Keratinocyte (primary cell): ENCODE data around the gene ABHD2. TPM values are rescaled to one million over a fixed set of nuclear protein-coding genes. Genes with fewer than 3 reads are reported as not detected.

Experiments
- DNase-seq: peaks from one replicate; pipeline ENCODE4 v3.0.0-alpha.2; 2011; ENCODE audit warnings: low read depth, missing footprints, low spot score
- FAIRE-seq: peaks from 2 replicates; lab custom pipeline; 2011; peaks lifted over from hg19 to GRCh38; lab: Jason Lieb, UNC
- H2AFZ ChIP-seq: 2 replicates; pipeline ENCODE4 v1.6.0; 2012; ENCODE audit warnings: low read length, control low read depth, inconsistent platforms; ENCODE audit not compliant: control insufficient read depth
- H3K27ac ChIP-seq: 2 replicates; pipeline ENCODE4 v1.5.1; 2011; ENCODE audit warnings: low read length; ENCODE audit not compliant: control insufficient read depth, insufficient read depth
- H3K27me3 ChIP-seq: 3 replicates; pipeline ENCODE4 v1.6.0; 2011; ENCODE audit warnings: low read length; ENCODE audit not compliant: control insufficient read depth, insufficient read depth; ENCODE audit errors: extremely low read depth
- H3K36me3 ChIP-seq, 2 experiments: 2 replicates in 1 of 2; 3 replicates in 1 of 2; pipeline ENCODE4 v1.5.1; 2011; ENCODE audit warnings: low read length in 2 of 2, mild to moderate bottlenecking in 1 of 2; ENCODE audit not compliant: control insufficient read depth in 2 of 2, insufficient read depth in 2 of 2; ENCODE audit errors: extremely low read depth in 1 of 2
- H3K4me1 ChIP-seq: 3 replicates; pipeline ENCODE4 v1.5.1; 2011; ENCODE audit warnings: low read length; ENCODE audit not compliant: control insufficient read depth, insufficient read depth; ENCODE audit errors: extremely low read depth
- H3K4me2 ChIP-seq: 3 replicates; pipeline ENCODE4 v1.6.0; 2011; ENCODE audit warnings: low read depth, low read length; ENCODE audit not compliant: control insufficient read depth, insufficient read depth; ENCODE audit errors: extremely low read depth
- H3K4me3 ChIP-seq, 3 experiments: fragments of 200-600 bp in 1 of 3; sonication (generic) in 1 of 3; 2 replicates in 2 of 3; 3 replicates in 1 of 3; pipeline ENCODE4 v1.5.1; 2011 to 2016; ENCODE audit warnings: low read length in 3 of 3, mild to moderate bottlenecking in 3 of 3, control low read depth in 2 of 3, inconsistent platforms in 1 of 3, low read depth in 1 of 3, mixed read lengths in 1 of 3, mixed run types in 1 of 3, moderate library complexity in 1 of 3; ENCODE audit not compliant: control insufficient read depth in 2 of 3, insufficient read depth in 2 of 3; ENCODE audit errors: extremely low read depth in 1 of 3
- H3K79me2 ChIP-seq: 2 replicates; pipeline ENCODE4 v1.6.0; 2012; ENCODE audit warnings: low read length; ENCODE audit not compliant: control insufficient read depth, insufficient read depth
- H3K9ac ChIP-seq: 3 replicates; pipeline ENCODE4 v1.6.0; 2011; ENCODE audit warnings: low read length; ENCODE audit not compliant: control insufficient read depth, insufficient read depth; ENCODE audit errors: extremely low read depth
- H3K9me1 ChIP-seq: 3 replicates; pipeline ENCODE4 v1.6.0; 2011; ENCODE audit warnings: low read length; ENCODE audit not compliant: control insufficient read depth, insufficient read depth; ENCODE audit errors: extremely low read depth
- H3K9me3 ChIP-seq: 2 replicates; pipeline ENCODE4 v1.5.1; 2012; ENCODE audit warnings: low read depth, low read length; ENCODE audit not compliant: control insufficient read depth
- H4K20me1 ChIP-seq: 3 replicates; pipeline ENCODE4 v1.6.0; 2011; ENCODE audit warnings: low read length; ENCODE audit not compliant: control insufficient read depth, insufficient read depth; ENCODE audit errors: extremely low read depth
- EZH2 ChIP-seq: IDR thresholded peaks from one replicate; pipeline ENCODE4 v1.6.1; 2012; ENCODE audit warnings: inconsistent platforms, mild to moderate bottlenecking, low read length, moderate library complexity
- dilution Hi-C: fragments of 300-500 bp; cut with MboI; formaldehyde crosslinking; loops from one replicate; pipeline ENCODE4 v1.7.0; 2020; ENCODE audit warnings: low sequenced_read_pairs; ENCODE audit not compliant: extremely low pct_ligation_motif_present
- polyA plus RNA-seq, 5 experiments: library from polyadenylated mRNA; depleted of rRNA in 3 of 5; stranded (reverse) in 3 of 5; stranded (forward) in 1 of 5; unstranded in 1 of 5; fragments of >200 nt; gene quantifications; 1 replicate in 1 of 5; 2 replicates in 3 of 5; 3 replicates in 1 of 5; pipeline versions ENCODE4 v1.2.1 to v1.2.3, GENCODE V29; 2011 to 2012; ENCODE audit warnings: missing spikeins in 2 of 5, low read depth in 1 of 5, low replicate concordance in 1 of 5
- TF ChIP-seq, protein P1 (sequence below), 3 experiments: IDR thresholded peaks in 1 of 3; conservative IDR thresholded peaks in 1 of 3; optimal IDR thresholded peaks in 1 of 3; 2 replicates in 2 of 3; 3 replicates in 1 of 3; pipeline versions ENCODE3 to v1.5.1; 2011; ENCODE audit warnings: low read length in 3 of 3, mild to moderate bottlenecking in 3 of 3, moderate library complexity in 2 of 3, control low read depth in 1 of 3, inconsistent platforms in 1 of 3; ENCODE audit not compliant: insufficient read depth in 2 of 3; ENCODE audit errors: extremely low read depth in 1 of 3

ABHD2 gene
- polyA plus RNA-seq, 1 donor (not counting 4 experiments of a cell fraction or from before 2014, with no cell fraction given) = 22.8 TPM

GRCh38 chr15:89075846-89076245, 12.4 kb upstream of the ABHD2 start:
- FAIRE-seq = no peak
- no peaks in the 10 kb centered on the region for H4K20me1 ChIP-seq
- dilution Hi-C loops = no loop called here

GRCh38 chr15:89077750-89078149, 10.5 kb upstream of the ABHD2 start:
- H3K4me3 ChIP-seq = no peak overlapping the region
- H3K9me3 ChIP-seq = no peaks in the 10 kb centered on the region
- no peaks in the 10 kb centered on the region for H3K27me3 ChIP-seq
- no peaks in the 10 kb centered on the region for H4K20me1 ChIP-seq
- no peaks in the 10 kb centered on the region for H3K36me3 ChIP-seq
- DNase-seq = no peak
- H3K27ac ChIP-seq = no peak overlapping the region
- dilution Hi-C loops = no loop called here
- H3K9me1 ChIP-seq = no peaks in the 10 kb centered on the region
- no peaks in the 10 kb centered on the region for H3K79me2 ChIP-seq
- no peak for FAIRE-seq
- H3K9ac ChIP-seq = no peak overlapping the region
- H2AFZ ChIP-seq = no peak overlapping the region
- no peak for TF ChIP-seq EZH2
- TF ChIP-seq, protein P1, sequence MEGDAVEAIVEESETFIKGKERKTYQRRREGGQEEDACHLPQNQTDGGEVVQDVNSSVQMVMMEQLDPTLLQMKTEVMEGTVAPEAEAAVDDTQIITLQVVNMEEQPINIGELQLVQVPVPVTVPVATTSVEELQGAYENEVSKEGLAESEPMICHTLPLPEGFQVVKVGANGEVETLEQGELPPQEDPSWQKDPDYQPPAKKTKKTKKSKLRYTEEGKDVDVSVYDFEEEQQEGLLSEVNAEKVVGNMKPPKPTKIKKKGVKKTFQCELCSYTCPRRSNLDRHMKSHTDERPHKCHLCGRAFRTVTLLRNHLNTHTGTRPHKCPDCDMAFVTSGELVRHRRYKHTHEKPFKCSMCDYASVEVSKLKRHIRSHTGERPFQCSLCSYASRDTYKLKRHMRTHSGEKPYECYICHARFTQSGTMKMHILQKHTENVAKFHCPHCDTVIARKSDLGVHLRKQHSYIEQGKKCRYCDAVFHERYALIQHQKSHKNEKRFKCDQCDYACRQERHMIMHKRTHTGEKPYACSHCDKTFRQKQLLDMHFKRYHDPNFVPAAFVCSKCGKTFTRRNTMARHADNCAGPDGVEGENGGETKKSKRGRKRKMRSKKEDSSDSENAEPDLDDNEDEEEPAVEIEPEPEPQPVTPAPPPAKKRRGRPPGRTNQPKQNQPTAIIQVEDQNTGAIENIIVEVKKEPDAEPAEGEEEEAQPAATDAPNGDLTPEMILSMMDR (optimal IDR thresholded peaks at IDR 0.05 in 1 of 3, IDR thresholded peaks at IDR 0.05 in 1 of 3, conservative IDR thresholded peaks at IDR 0.05 in 1 of 3; ENCODE audit: extremely low read depth in 1 of 3, insufficient read depth in 2 of 3, low read length in 3 of 3) = no peak
- peaks cover 5% of the 10 kb centered on the region for H3K4me1 ChIP-seq
- no peak overlapping the region for H3K4me2 ChIP-seq

More at GRCh38 chr15:89075846-89076245, 12.4 kb upstream of the ABHD2 start:
- no peaks in the 10 kb centered on the region for H3K27me3 ChIP-seq
- H3K9me1 ChIP-seq = no peaks in the 10 kb centered on the region
- H3K4me1 ChIP-seq = peaks cover 9% of the 10 kb centered on the region
- H3K36me3 ChIP-seq = no peaks in the 10 kb centered on the region
- no peak for DNase-seq
- no peak overlapping the region for H2AFZ ChIP-seq
- no peak overlapping the region for H3K4me2 ChIP-seq
- no peak overlapping the region for H3K4me3 ChIP-seq
- H3K27ac ChIP-seq = no peak overlapping the region
- H3K79me2 ChIP-seq = no peaks in the 10 kb centered on the region
- H3K9ac ChIP-seq = no peak overlapping the region
- H3K9me3 ChIP-seq = no peaks in the 10 kb centered on the region
- TF ChIP-seq, protein P1 (optimal IDR thresholded peaks at IDR 0.05 in 1 of 3, IDR thresholded peaks at IDR 0.05 in 1 of 3, conservative IDR thresholded peaks at IDR 0.05 in 1 of 3; ENCODE audit: extremely low read depth in 1 of 3, insufficient read depth in 2 of 3, low read length in 3 of 3) = no peak
- TF ChIP-seq EZH2 = no peak
